Hepatocyte (in vitro differentiated cells): ENCODE measurements around the gene TCEA3. TPM values are rescaled to one million over a fixed set of nuclear protein-coding genes. Genes with fewer than 3 reads are reported as not detected.

Experiments
- DNase-seq: peaks from one replicate; pipeline ENCODE4 v3.0.0-alpha.2; 2016; ENCODE audit warnings: low spot score
- H2AFZ ChIP-seq: fragments of 200-600 bp; sonication (generic); 2 replicates; pipeline ENCODE4 v1.6.0; 2016; ENCODE audit warnings: antibody characterized with exemption, mild to moderate bottlenecking
- H3K27ac ChIP-seq: fragments of 200-600 bp; sonication (generic); 2 replicates; pipeline ENCODE4 v1.5.1; 2016; ENCODE audit warnings: mild to moderate bottlenecking
- H3K27me3 ChIP-seq: fragments of 200-600 bp; sonication (generic); 2 replicates; pipeline ENCODE4 v1.6.1; 2016
- H3K36me3 ChIP-seq: fragments of 200-600 bp; sonication (generic); replicated peaks from 2 replicates; pipeline ENCODE4 v1.5.1; 2016; ENCODE audit warnings: low read depth; ENCODE audit not compliant: insufficient read depth
- H3K4me1 ChIP-seq: fragments of 200-600 bp; sonication (generic); 2 replicates; pipeline ENCODE4 v1.5.1; 2016; ENCODE audit warnings: mild to moderate bottlenecking, moderate library complexity; ENCODE audit not compliant: insufficient read depth
- H3K4me2 ChIP-seq: fragments of 200-600 bp; sonication (generic); 2 replicates; pipeline ENCODE4 v1.6.0; 2016
- H3K4me3 ChIP-seq: fragments of 200-600 bp; sonication (generic); 2 replicates; pipeline ENCODE4 v1.5.1; 2016; ENCODE audit warnings: mild to moderate bottlenecking
- H3K79me2 ChIP-seq: fragments of 200-600 bp; sonication (generic); 2 replicates; pipeline ENCODE4 v1.6.0; 2017; ENCODE audit warnings: mild to moderate bottlenecking
- H3K9me2 ChIP-seq: fragments of 200-600 bp; sonication (generic); replicated peaks from 2 replicates; pipeline ENCODE4 v1.6.0; 2017; ENCODE audit warnings: mild to moderate bottlenecking; ENCODE audit not compliant: insufficient read depth
- H3K9me3 ChIP-seq: fragments of 200-600 bp; sonication (generic); 2 replicates; pipeline ENCODE4 v1.5.1; 2016; ENCODE audit warnings: low read depth, mild to moderate bottlenecking
- H4K20me1 ChIP-seq: fragments of 200-600 bp; sonication (generic); 2 replicates; pipeline ENCODE4 v1.6.0; 2016; ENCODE audit warnings: mild to moderate bottlenecking; ENCODE audit not compliant: insufficient read depth, poor library complexity, severe bottlenecking
- EZH2 ChIP-seq: fragments of 200-600 bp; sonication (generic); IDR thresholded peaks from 2 replicates; pipeline ENCODE4 v1.6.1; 2016; ENCODE audit warnings: antibody characterized with exemption, mild to moderate bottlenecking, borderline replicate concordance
- EZH2phosphoT487 ChIP-seq: fragments of 200-600 bp; sonication (generic); IDR thresholded peaks from one replicate; pipeline ENCODE4 v1.6.1; 2018; ENCODE audit warnings: antibody characterized with exemption, mild to moderate bottlenecking, low read depth, moderate library complexity; ENCODE audit not compliant: unreplicated experiment, severe bottlenecking
- WGBS: methylation state at CpG from one replicate; pipeline ENCODE4 v1.1.6; 2016; ENCODE audit warnings: low lambda C conversion rate; ENCODE audit errors: missing lambda C conversion rate; 5-methylcytosine and 5-hydroxymethylcytosine counted together
- polyA plus RNA-seq: library from polyadenylated mRNA; unstranded; fragments of >200 nt; fragmentation: Nextera tagmentation; extraction: Ambion mirVana; gene quantifications from 2 replicates; pipeline ENCODE4 v1.2.1, GENCODE V29; 2016
- total RNA-seq: library from RNA; depleted of rRNA; stranded (reverse); fragments of >200 nt; gene quantifications from 2 replicates; pipeline ENCODE4 v1.2.3, GENCODE V29; 2014
- TF ChIP-seq, protein P1 (sequence below): fragments of 200-600 bp; sonication (generic); IDR thresholded peaks from 2 replicates; pipeline ENCODE4 v1.5.1; 2016; ENCODE audit warnings: antibody characterized with exemption, mild to moderate bottlenecking; ENCODE audit not compliant: poor library complexity

Gene TCEA3
- total and polyA plus RNA-seq, 2 experiments from 2014 or later: 30.2 to 31.2 TPM

DNA sequence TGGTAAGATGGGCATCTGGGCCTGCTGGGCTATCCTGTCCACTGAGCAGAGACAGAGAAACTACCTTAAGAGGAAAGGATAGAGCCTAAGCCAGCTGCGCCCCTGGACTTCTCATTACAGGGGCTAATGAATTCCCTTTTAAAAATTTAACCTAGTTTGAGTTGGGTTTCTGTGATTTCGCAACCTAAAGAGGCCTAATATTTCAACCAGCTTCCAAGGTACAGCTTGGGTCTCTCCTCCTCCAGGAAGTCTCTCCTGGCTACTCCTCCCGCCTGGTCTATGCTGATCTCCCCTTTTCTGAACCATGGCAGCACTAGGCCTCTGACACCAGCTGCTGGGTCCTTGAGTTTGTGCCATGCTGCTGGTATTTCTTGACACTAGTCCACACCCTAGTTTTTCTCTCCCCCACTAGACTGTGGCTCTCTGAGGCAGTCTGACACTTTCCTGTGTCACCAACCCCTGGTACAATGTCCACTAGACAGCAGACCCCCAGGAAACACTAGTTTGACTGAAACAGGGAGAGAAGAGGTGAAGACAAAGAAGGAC, 29.0 kb upstream of the TCEA3 start:
- Histone ChIP-seq H3K9me2 (no peaks in the 10 kb centered on the region), H4K20me1 (peaks cover 3% of the 10 kb centered on the region), H3K79me2 (no peaks in the 10 kb centered on the region), H3K27me3 (no peaks in the 10 kb centered on the region), H3K27ac (no peak overlapping the region), H3K4me3 (no peak overlapping the region), H3K36me3 (no peaks in the 10 kb centered on the region), H2AFZ (no peak overlapping the region), H3K4me1 (no peaks in the 10 kb centered on the region), H3K4me2 (no peak overlapping the region), H3K9me3 (no peaks in the 10 kb centered on the region)
- TF ChIP-seq, protein P1, sequence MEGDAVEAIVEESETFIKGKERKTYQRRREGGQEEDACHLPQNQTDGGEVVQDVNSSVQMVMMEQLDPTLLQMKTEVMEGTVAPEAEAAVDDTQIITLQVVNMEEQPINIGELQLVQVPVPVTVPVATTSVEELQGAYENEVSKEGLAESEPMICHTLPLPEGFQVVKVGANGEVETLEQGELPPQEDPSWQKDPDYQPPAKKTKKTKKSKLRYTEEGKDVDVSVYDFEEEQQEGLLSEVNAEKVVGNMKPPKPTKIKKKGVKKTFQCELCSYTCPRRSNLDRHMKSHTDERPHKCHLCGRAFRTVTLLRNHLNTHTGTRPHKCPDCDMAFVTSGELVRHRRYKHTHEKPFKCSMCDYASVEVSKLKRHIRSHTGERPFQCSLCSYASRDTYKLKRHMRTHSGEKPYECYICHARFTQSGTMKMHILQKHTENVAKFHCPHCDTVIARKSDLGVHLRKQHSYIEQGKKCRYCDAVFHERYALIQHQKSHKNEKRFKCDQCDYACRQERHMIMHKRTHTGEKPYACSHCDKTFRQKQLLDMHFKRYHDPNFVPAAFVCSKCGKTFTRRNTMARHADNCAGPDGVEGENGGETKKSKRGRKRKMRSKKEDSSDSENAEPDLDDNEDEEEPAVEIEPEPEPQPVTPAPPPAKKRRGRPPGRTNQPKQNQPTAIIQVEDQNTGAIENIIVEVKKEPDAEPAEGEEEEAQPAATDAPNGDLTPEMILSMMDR: no peak
- no peak for TF ChIP-seq EZH2phosphoT487
- TF ChIP-seq EZH2: no peak
- 99% methylated on average over 3 of the region's 3 CpGs for WGBS
- no peak for DNase-seq

DNA sequence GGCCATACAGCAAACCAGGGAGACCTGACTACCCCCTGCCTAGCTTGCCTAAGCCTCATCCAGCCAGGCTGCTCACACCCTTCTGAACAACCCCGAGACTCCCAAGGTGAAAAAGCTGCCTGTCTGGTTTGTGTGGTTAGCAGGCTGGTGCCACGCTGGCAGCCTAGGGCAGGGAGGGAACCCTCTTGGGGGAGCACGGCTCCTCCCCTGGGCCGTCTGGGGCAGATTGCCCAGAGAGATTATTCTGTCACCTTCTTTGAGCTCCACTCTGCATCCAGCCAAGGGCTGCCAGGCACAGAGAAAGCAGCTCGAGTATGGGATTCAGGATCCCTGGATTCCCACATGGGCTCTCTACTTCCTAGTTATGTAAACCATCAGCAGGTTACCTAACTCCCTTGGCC, 27.5 kb upstream of the TCEA3 start:
- no peak overlapping the region for H3K4me2 ChIP-seq
- no peaks in the 10 kb centered on the region for H3K79me2 ChIP-seq
- H3K4me1 ChIP-seq: no peaks in the 10 kb centered on the region
- no peaks in the 10 kb centered on the region for H3K27me3 ChIP-seq
- no peak for TF ChIP-seq EZH2phosphoT487
- TF ChIP-seq EZH2: no peak
- TF ChIP-seq, protein P1: no peak
- DNase-seq: no peak
- no peaks in the 10 kb centered on the region for H4K20me1 ChIP-seq
- WGBS: 69% methylated on average over 5 of the region's 5 CpGs
- H3K27ac ChIP-seq: no peak overlapping the region
- H3K9me2 ChIP-seq: no peaks in the 10 kb centered on the region
- no peaks in the 10 kb centered on the region for H3K36me3 ChIP-seq
- no peaks in the 10 kb centered on the region for H3K9me3 ChIP-seq
- no peak overlapping the region for H3K4me3 ChIP-seq
- no peak overlapping the region for H2AFZ ChIP-seq

DNA sequence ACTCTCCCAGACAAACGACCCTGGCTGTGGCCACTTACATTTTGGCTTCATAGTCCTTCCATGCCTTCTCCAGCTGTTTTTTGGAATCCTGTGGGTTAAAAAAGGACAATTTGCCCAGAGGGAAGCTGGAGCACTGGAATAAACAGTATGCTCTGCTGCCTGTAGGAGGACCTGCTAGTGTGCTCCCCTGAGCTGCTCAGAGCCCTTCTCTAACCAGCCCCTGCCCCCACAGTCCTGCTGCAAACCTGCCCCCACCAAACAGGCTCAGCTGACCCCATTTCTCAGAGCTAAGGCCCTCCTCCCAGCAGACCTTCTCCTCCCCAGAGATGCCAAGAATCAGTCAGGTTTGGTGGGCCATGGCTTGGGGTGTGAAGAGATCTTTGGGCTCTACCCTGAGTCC, 26.9 kb upstream of the TCEA3 start:
- no peaks in the 10 kb centered on the region for H3K4me1 ChIP-seq
- no peaks in the 10 kb centered on the region for H3K79me2 ChIP-seq
- no peak overlapping the region for H3K4me3 ChIP-seq
- H3K4me2 ChIP-seq: no peak overlapping the region
- H3K27ac ChIP-seq: no peak overlapping the region
- H3K36me3 ChIP-seq: no peaks in the 10 kb centered on the region
- no peaks in the 10 kb centered on the region for H3K9me3 ChIP-seq
- H3K27me3 ChIP-seq: no peaks in the 10 kb centered on the region
- TF ChIP-seq, protein P1: no peak
- TF ChIP-seq EZH2phosphoT487 (no peak), EZH2 (no peak)
- no peak for DNase-seq
- H3K9me2 ChIP-seq: no peaks in the 10 kb centered on the region
- WGBS: 86% methylated on average over 1 of the region's 1 CpG
- H4K20me1 ChIP-seq: no peaks in the 10 kb centered on the region
- H2AFZ ChIP-seq: no peak overlapping the region

DNA sequence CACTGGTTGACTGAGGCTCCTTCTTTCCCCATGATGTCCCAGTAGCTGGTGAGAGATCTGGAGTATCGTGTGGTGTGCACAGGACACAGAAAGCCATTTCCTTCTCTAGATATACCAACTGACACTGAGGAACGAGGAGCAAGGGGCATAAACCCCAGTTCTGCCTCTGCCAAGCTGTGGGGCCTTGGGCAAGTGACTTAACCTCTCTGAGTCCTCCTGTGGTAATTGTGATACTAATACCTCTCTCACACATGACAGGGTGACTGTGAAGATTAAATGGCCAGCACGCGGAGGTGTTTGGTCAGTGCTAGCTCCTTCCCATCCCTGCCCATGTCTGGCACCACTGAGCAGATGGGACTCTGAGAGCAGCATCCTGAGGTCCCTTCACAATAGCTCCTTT, 26.3 kb upstream of the TCEA3 start:
- WGBS: 97% methylated on average over 4 of the region's 4 CpGs
- Histone ChIP-seq H3K9me2 (no peaks in the 10 kb centered on the region), H3K27ac (no peak overlapping the region), H3K79me2 (no peaks in the 10 kb centered on the region), H3K27me3 (no peaks in the 10 kb centered on the region), H2AFZ (no peak overlapping the region), H3K36me3 (no peaks in the 10 kb centered on the region), H3K4me2 (no peak overlapping the region), H4K20me1 (no peaks in the 10 kb centered on the region), H3K4me3 (no peak overlapping the region), H3K9me3 (no peaks in the 10 kb centered on the region), H3K4me1 (no peaks in the 10 kb centered on the region)
- DNase-seq: no peak
- TF ChIP-seq, protein P1: no peak
- TF ChIP-seq EZH2 (no peak), EZH2phosphoT487 (no peak)
